ENCODE data around the gene DRAP1.
"Not testable (repeated sequence)": the region's sequence is repeated elsewhere in the genome, so short reads cannot be mapped to it uniquely, and the experiment has no call there.

Gene DRAP1

GRCh38 chr11:65946655-65947054 is 27.4 kb downstream of the DRAP1 start:
- FAIRE-seq (no peak), DNase-seq (ENCODE audit: insufficient read length, low spot score) (no peak)
- no peak for TF ChIP-seq CTCF (IDR thresholded peaks at IDR 0.05; ENCODE audit: insufficient read depth, missing control alignments)

- no peak for TF ChIP-seq CTCF (IDR thresholded peaks at IDR 0.05; ENCODE audit: insufficient read depth, missing control alignments)
- FAIRE-seq: no peak
- DNase-seq (ENCODE audit: insufficient read length, low spot score): no peak
Observed at GRCh38 chr11:65947133-65947532, 27.9 kb downstream of the DRAP1 start.

- no peak for DNase-seq (ENCODE audit: insufficient read length, low spot score)
- FAIRE-seq: no peak
- TF ChIP-seq CTCF (IDR thresholded peaks at IDR 0.05; ENCODE audit: insufficient read depth, missing control alignments): no peak
Observed at GRCh38 chr11:65947603-65948125, 28.4 kb downstream of the DRAP1 start.

- not testable (repeated sequence) for FAIRE-seq; DNase-seq (ENCODE audit: insufficient read length, low spot score)
Observed at GRCh38 chr11:65950711-65951110, 31.5 kb downstream of the DRAP1 start.

- not testable (repeated sequence) for DNase-seq (ENCODE audit: insufficient read length, low spot score); FAIRE-seq
Observed at GRCh38 chr11:65951641-65952040, 32.4 kb downstream of the DRAP1 start.

GRCh38 chr11:65952052-65952521 is 32.9 kb downstream of the DRAP1 start:
- DNase-seq (ENCODE audit: insufficient read length, low spot score): no peak
- no peak for FAIRE-seq
- TF ChIP-seq CTCF (IDR thresholded peaks at IDR 0.05; ENCODE audit: insufficient read depth, missing control alignments): no peak

- DNase-seq (ENCODE audit: insufficient read length, low spot score) (no peak), FAIRE-seq (no peak)
- no peak for TF ChIP-seq CTCF (IDR thresholded peaks at IDR 0.05; ENCODE audit: insufficient read depth, missing control alignments)
Observed at GRCh38 chr11:65953471-65953870, 34.2 kb downstream of the DRAP1 start.

- TF ChIP-seq CTCF (IDR thresholded peaks at IDR 0.05; ENCODE audit: insufficient read depth, missing control alignments): no peak
- DNase-seq (ENCODE audit: insufficient read length, low spot score): no peak
- no peak for FAIRE-seq
Observed at GRCh38 chr11:65954771-65955170, 35.5 kb downstream of the DRAP1 start.
